Omental fat pad (tissue), 4 donors: Measurements from ENCODE around the gene NHS. TPM values are rescaled to one million over a fixed set of nuclear protein-coding genes. Genes with fewer than 3 reads are reported as not detected.
A peak's percentile ranks its signal among the peaks of the same experiment; 100 is the strongest.

Source experiments
- ATAC-seq: fragments of 150-250 bp; one replicate; pipeline ENCODE4 v1.9.1; 2016; ENCODE audit warnings: mild to moderate bottlenecking, moderate library complexity; ENCODE audit not compliant: low FRiP score
- DNase-seq: peaks from one replicate; pipeline ENCODE4 v3.0.0-alpha.2; 2019; ENCODE audit warnings: low spot score
- CTCF ChIP-seq, 3 donors: fragments of 450-650 bp; IDR thresholded peaks; one replicate each; pipeline ENCODE4 v1.5.1; 2016 to 2017; ENCODE audit warnings: antibody characterized with exemption in 3 of 3, mild to moderate bottlenecking in 3 of 3, moderate library complexity in 2 of 3
- total RNA-seq, 4 donors: library from RNA; depleted of rRNA; stranded (reverse); fragments of >200 nt; gene quantifications; one replicate each; pipeline ENCODE4 v1.1.0, GENCODE V29; 2016

Gene NHS
- total RNA-seq, 4 donors from 2014 or later = 4.0 to 9.7 (median 7.6) TPM

- no peak for TF ChIP-seq CTCF (IDR thresholded peaks at IDR 0.05)
- no peak for DNase-seq
- ATAC-seq = no peak
These were observed 210.0 kb downstream of the NHS start for GRCh38 chrX:17585006-17585405.

GRCh38 chrX:17587366-17587765, 212.4 kb downstream of the NHS start:
- ATAC-seq (no peak), DNase-seq (no peak)
- TF ChIP-seq CTCF (IDR thresholded peaks at IDR 0.05) = no peak

DNA sequence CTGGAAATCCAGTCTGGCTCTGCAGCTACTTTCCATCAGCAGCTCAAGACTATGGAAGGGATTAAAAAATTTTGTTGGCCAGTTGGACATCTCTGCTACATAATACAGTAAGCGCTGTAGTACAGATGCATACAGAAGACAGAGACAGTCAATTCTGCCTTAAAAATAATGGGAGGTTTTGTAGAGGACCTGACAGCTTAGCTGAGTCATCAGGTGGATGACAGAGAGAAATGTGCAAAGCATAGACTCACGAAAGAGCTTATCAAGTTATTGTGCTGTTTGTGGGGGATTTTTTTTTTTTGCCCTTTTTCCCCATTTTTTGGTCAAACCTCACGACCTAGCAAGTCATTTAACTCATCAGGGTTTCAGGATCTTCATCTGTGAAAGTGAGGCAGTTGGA, 213.3 kb downstream of the NHS start:
- no peak for TF ChIP-seq CTCF (IDR thresholded peaks at IDR 0.05)
- DNase-seq (no peak), ATAC-seq (peak; percentile 26)

DNA sequence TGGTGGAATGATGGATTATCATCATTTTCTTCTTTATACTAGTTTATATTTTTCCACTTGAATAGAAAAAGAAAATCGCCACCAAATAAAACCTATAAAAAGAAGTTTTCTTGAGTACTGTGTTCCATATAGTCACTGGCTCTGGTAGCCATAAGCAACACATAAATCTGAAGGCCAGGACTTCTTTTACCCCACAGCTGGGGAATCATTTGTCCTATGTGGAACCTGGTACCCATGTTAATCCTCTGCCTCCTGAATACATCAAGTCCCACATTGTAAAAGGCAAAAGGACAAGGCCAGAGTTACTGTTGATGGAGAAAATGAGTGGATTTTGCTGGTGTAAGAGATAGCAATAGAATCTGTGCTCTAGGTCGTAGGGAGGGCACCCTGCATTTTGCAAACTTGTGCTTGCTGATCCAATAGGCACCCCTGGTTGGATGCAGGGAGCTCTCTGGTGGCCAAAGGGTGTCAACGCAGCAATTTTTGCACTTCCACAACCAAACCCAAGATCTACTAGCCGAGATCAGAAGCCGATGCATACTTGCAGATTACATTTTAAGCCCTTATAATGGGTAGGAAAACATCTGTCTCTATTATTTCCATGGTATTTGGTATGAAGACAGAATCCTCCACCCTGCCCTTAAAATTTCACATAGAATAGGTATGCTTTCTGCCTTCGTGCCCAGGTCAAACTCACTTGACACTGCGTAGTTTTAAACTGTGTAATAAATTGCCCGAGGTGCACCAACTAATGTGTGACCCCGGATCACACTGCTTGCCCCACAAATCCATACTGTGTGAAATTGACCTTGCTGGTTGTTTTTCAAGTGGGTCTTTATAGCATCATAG, 216.1 kb downstream of the NHS start:
- ATAC-seq (peak; percentile 77), DNase-seq (no peak)
- no peak for TF ChIP-seq CTCF (IDR thresholded peaks at IDR 0.05)

- peak; percentile 58 for ATAC-seq
- no peak for TF ChIP-seq CTCF (IDR thresholded peaks at IDR 0.05)
- DNase-seq = no peak
These were observed 216.7 kb downstream of the NHS start for GRCh38 chrX:17591741-17592110.

GRCh38 chrX:17592117-17592516, 217.1 kb downstream of the NHS start:
- ATAC-seq = no peak
- no peak for DNase-seq
- TF ChIP-seq CTCF (IDR thresholded peaks at IDR 0.05) = no peak

DNA sequence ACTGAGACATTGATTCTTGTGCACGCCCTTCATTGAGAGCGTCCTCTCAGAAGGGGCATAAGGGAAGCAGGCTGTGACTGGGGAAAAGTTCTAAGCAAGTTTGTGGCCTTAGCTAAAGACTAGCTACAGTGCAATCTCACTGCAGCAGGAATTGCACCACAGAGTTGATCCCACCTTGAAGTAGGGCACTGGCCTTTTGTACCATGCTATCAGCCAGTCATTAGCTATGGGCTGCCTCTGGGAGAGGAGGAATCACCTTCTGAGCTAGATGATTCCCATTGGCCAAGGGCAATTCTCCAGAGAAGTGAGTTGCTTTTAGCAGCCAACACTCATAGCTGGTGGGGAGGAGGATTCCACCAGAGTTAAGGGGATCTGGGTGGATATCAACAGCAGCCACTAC, 219.7 kb downstream of the NHS start:
- TF ChIP-seq CTCF (IDR thresholded peaks at IDR 0.05) = no peak
- ATAC-seq = no peak

More for the DNA sequence above, 219.7 kb downstream of the NHS start:
- no peak for DNase-seq
